Sigmoid colon (tissue), 4 donors: ENCODE data around the gene TPCN2.

Experiments used
- POLR2A ChIP-seq, 2 donors: fragments of 450-650 bp; IDR thresholded peaks; one replicate each; pipeline ENCODE4 v1.6.1; 2016; ENCODE audit warnings: antibody characterized with exemption in 2 of 2, mild to moderate bottlenecking in 2 of 2, moderate library complexity in 2 of 2
- POLR2AphosphoS5 ChIP-seq, 4 donors: sonication (generic); formaldehyde crosslinking; IDR thresholded peaks; one replicate each; pipeline ENCODE4 v1.6.1; 2017; ENCODE audit warnings: antibody characterized with exemption in 4 of 4
- TF ChIP-seq, protein P1 (sequence below), 4 experiments: fragments of 450-650 bp in 3 of 4; fragments of 200-600 bp in 1 of 4; IDR thresholded peaks; one replicate each; pipeline ENCODE4 v1.5.1; 2016 to 2019; ENCODE audit warnings: antibody characterized with exemption in 4 of 4, mild to moderate bottlenecking in 3 of 4, moderate library complexity in 2 of 4

DNA sequence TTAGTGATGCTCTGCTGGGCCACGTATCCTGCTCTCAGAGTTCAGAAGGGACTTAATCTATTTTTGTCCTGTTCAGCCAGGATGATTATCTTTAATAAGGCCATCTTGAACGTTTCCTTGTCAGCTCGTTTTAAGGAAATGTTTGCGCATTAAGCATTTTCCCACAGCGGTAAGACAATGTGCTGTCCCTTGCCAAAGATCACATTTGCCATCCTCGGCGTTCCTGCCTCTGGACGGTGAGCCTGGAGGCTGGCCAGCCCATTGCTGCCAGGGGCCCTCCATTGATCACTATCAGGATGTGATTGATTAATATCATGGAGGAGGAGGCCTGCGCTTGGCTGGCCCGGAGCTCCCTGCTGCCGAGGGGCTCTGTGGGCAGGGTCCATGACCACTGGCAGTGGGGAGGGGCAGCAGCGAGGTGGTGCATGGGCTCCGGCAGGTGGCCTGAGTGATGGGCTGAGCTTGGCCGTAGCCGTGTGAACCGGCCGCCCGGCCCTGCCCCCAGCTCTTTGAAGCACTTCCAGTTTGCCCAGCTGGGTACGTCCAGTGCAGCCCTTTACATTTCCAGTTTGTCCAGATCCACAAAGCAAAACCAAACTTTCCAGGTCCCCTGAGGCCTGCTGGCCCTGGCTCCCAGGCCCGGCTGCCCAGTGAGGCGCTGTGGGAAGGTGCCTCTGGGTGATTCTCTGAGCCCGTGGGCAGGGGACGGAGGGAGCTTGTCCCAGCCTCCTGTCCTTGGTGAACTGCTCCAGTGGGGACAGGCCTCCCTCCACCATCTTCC lies 57.5 kb downstream of the TPCN2 start:
- TF ChIP-seq, protein P1, sequence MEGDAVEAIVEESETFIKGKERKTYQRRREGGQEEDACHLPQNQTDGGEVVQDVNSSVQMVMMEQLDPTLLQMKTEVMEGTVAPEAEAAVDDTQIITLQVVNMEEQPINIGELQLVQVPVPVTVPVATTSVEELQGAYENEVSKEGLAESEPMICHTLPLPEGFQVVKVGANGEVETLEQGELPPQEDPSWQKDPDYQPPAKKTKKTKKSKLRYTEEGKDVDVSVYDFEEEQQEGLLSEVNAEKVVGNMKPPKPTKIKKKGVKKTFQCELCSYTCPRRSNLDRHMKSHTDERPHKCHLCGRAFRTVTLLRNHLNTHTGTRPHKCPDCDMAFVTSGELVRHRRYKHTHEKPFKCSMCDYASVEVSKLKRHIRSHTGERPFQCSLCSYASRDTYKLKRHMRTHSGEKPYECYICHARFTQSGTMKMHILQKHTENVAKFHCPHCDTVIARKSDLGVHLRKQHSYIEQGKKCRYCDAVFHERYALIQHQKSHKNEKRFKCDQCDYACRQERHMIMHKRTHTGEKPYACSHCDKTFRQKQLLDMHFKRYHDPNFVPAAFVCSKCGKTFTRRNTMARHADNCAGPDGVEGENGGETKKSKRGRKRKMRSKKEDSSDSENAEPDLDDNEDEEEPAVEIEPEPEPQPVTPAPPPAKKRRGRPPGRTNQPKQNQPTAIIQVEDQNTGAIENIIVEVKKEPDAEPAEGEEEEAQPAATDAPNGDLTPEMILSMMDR (IDR thresholded peaks at IDR 0.05) = no peak
- TF ChIP-seq POLR2A (IDR thresholded peaks at IDR 0.05) = no peak
- TF ChIP-seq POLR2AphosphoS5 (IDR thresholded peaks at IDR 0.05) = no peak
